Middle frontal gyrus (tissue), 1 donor: ENCODE measurements around the gene DNM3.

Experiments used
- DNase-seq: peaks from one replicate; pipeline ENCODE4 v3.0.0-alpha.2; 2015; ENCODE audit warnings: low spot score; ENCODE audit errors: extremely low spot score

DNM3 gene

DNA sequence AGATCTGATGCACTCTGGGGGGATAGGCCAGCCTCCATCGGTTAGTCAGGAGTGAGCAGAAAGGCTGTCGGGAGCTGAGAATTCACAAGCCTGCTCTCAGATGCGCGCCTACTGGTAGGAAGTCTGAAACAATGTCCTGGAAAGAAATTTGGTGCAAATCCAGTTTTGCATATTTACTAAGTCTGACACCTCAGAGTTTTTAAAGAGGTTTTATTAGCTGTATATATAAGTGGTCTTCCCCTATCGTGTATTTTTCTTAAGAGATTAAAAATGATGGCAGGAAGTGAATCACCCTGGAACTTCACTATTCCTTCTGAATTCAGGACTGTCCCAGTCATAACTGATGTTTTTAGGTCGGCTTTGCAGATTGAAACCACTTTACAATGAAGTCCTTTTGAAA is 479.4 kb downstream of the DNM3 start:
- no peak for DNase-seq

DNA sequence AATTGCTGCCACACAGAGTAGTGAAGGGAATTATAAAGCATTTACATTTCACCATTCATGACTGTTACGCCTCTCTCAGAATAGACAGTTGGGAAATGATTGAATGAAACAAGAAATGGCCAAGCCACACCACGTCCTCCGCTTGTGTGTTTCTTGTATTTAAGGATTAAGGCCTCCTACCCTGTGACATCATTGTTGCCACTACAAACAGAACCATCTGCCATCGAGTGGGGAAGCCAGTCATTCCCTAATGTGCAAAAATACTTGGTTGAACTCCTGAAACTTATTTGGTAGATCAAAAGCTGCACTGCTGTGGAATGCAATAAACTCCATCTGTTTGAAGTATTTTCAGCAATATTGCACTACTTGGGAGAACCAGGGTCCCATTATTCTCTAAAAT is 480.2 kb downstream of the DNM3 start:
- DNase-seq: no peak

DNA sequence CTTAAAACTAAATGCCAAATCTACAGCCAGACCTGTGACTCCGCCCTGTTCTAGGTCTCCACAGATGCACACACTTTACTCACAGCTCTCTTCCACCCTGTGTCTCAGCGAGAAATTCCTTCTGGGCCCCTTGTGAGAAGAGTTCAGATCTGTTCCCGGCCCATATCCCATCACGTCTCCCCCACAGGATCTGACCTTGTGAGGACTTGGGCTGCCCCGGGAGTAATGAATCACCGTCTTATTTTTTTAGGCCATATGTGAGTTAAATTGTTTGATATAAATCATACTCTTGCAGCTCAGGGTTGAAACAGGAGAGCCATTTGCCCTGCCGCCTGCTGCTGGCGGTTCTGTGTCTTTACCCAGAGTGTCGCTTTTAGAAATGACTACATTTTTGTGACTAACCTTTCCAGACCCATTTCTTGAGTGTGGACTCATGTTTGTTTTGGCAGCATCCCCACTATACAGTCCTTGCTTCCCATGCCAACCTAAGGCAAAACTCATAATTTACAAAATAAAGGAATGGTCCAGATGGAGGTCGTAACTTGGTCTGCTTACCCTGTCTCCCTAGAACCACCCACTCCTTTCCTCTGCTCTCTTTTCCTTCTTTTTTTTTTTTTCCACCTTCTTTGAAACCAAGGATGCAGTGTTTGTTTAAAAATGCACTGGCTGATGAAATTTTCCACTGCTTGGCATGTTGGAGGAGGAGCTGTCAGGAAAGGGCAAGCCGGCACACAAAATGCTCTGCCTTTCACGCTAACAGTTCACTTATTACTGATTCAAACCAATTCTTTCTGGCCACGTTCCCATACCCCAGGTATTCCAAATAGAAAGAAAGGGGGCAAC is 481.1 kb downstream of the DNM3 start:
- DNase-seq: no peak

DNA sequence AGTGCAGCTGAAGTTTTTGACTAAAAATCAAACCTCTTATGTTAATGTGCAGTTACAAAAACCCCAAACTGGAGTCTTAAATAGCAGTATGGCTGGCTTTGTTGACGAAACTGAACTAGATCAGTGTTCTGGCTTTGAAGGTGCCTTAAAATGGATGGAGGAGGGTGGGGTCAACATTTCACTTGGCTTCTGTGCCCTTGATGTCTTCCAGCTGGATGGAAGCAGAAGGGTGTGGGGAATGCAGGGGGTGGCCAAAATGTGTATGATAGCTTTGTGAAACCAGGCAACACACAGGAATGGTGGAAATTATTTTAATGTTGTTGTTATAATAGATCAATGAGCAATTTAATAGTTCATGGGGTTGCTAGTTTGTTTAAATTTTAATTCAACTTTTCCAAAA is 482.4 kb downstream of the DNM3 start:
- no peak for DNase-seq

DNA sequence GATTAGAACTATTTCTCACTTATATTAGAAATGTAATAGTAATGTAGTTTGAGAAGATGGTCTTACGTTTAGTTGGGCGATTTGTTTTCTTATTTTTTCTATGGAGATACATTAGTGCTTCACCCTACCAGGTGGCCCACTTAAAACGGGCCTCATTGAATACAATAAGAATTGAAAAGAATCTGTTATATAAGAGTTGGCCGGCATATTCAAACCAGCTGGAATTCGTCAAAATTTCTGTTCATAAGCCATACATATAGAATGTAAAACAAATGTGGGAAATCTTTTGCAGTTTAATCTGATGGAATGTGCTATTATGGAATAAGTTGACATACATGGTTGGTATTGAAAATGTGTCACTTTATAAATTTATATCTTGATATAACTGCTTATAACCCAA is 482.8 kb downstream of the DNM3 start:
- DNase-seq: no peak

DNA sequence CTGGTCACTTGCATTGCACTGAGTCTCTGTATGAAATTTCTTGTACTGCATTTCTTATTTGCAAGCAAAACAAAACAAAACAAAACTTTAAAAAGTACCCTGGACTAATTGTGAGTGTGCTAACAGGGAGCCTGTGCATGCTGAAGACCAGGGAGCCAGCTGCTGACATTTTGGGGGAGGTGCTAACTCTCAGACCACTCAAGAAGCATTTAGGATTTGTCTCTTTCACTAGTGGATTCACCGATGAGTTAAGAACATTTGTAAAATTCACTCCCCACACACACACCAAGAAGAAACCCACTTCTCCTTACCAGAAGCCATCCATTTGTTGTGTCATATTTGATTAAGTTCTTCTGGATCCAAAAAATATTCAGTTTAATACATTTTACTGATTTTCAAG is 483.5 kb downstream of the DNM3 start:
- DNase-seq: no peak

DNA sequence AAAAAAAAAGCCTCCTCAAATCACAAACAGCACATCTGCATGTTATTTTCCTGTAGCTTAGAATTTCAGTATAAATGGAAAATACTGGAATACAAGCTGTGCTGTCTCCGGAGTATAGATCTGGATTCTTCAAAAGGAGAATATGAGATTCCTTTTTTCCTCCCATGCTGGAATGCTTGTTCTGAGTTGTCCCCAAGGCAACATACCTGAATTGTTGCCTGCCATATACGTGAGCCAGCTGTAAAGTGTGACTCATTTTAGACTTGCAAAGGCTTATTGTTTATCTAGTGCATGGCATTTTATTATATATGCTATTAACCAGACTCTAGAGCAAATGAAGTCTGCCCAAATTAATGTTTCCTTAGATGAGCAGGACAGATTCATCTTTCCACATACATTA is 484.2 kb downstream of the DNM3 start:
- DNase-seq: no peak

DNA sequence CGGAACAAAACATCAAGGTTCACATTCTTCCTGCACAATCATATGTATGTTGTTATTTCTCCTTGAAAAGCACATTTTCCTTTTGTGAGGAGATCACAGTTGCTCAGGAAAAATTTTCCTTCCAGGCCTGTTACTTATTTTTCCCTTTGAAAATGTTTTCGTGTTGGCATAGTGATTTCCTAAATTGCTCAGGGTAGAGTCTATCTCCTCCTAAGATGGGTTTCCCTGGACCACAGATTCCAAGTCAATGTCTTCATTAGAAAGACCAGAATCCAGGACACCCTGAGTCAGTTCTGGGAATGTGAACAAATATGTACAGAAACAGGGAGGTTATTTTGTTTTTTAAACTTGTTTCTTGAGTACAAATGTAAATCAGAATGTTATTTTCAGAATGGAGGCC is 484.8 kb downstream of the DNM3 start:
- no peak for DNase-seq

DNA sequence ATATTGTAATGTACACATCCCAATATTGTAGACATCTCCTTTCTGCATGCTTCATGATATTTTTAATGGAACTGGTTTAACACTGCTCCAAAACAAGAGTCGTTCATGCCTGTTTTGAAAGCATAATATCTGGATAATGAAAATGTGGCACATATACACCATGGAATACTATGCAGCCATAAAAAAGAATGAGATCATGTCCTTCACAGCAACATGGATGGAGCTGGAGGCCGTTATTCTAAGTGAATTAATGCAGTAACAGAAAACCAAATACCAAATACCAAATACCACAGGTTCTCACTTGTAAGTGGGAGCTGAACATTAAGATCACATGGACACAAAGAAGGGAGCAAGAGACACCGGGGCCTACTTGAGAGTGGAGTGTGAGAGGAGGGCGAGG is 487.0 kb downstream of the DNM3 start:
- DNase-seq: no peak

DNA sequence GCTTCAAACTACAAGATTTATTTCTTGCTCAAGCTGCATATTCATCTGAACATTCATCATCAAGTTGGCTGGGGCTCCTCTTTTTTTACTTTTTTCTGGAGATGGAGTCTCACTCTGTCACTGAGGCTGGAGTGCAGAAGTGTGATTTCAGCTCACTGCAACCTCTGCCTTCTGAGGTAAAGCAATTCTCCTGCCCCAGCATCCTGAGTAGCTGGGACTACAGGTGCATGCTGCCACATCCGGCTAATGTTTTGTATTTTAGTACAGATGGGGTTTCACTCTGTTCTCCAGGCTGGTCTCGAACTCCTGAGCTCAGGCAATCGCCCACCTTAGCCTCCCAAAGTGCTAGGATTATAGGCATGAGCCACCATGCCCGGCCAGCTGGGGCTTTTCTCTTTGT is 490.9 kb downstream of the DNM3 start:
- DNase-seq: no peak

DNA sequence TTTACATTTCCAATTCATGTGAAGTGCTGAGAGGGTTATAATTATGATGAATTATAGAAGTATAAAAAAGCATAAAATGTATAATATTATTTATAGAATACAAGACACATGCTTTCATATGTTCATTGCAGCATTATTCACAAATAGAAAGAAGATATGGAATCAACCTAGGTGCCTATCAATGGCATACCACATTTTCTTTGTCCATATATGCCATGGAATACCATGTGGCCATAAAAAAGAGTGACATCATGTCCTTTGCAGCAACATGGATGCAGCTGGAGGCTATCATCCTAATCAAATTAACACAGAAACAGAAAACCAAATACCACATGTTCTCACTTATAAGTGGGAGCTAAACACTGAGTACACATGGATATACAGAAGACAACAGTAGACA is 494.1 kb downstream of the DNM3 start:
- DNase-seq: no peak

DNA sequence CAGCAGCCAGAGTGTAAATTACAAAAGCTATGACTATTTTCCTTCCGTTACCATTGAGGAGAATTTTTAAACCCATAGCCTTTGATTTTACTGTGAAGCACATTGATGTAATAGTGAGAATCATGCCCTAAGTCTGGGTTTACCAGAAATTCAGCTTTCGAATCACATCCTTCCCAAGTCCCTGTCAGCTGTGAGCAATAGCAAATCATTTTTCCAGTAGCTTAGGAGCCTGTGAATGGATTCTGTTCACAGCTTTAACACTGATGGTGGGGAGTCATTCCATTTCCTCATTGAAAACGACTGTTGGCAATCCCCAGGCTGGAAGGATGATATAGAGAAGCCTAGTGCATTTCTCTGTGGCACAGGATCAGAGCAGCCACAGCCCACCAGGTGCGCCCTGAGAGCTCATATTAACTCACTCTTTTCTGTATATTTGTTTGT is 497.0 kb downstream of the DNM3 start:
- DNase-seq: no peak

DNA sequence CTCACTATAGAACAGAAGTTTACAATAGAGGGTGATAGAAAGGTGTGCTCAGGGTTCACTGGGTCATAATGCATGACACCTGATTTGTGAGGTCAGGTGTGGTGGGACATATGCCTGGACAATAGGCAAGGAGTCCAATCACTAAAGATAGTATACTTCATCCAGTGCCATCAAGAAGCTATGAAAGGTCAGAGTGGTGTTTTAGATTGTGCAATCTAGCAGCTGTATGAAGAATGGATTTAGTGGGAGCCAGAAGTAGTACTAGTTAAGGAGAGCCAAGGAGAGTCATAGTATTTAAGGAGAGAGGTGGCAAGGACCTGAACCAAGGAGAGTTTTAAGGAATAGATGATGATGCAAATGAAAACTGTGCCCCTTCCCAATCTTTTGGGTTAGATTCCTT is 498.5 kb downstream of the DNM3 start:
- DNase-seq: no peak

DNA sequence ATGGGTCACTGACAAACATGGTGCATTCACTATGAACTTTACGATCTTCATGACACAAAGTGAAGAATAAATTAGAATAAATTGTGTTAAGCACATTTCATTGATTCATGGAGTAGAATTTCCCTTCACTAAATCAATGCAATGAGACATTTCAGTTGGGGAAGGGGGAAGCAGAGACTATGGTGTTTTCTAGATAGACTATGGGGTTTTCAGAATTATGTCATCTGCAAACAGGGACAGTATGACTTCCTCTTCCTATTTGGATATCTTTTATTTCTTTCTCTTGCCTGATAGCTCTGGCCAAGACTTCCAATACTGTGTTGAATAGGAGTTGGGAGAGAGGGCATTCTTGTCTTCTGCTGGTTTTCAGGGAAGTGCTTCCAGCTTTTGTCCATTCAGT is 499.2 kb downstream of the DNM3 start:
- DNase-seq: no peak

DNA sequence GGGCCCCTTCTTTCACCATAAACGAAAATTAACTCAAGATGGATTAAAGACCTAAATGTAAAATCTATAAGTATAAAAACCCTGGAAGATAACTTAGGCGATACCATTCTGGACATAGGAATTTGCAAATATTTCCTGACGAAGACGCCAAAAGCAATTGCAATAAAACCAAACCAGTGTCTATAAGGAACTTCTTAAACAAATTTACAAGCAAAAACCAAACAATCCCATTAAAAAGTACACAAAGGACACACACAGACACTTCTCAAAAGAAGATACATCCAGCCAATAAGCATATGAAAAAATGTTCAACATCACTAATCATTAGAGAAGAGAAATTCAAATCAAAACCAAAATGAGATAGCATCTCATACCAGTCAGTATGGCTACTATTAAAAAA is 500.4 kb downstream of the DNM3 start:
- no peak for DNase-seq

DNA sequence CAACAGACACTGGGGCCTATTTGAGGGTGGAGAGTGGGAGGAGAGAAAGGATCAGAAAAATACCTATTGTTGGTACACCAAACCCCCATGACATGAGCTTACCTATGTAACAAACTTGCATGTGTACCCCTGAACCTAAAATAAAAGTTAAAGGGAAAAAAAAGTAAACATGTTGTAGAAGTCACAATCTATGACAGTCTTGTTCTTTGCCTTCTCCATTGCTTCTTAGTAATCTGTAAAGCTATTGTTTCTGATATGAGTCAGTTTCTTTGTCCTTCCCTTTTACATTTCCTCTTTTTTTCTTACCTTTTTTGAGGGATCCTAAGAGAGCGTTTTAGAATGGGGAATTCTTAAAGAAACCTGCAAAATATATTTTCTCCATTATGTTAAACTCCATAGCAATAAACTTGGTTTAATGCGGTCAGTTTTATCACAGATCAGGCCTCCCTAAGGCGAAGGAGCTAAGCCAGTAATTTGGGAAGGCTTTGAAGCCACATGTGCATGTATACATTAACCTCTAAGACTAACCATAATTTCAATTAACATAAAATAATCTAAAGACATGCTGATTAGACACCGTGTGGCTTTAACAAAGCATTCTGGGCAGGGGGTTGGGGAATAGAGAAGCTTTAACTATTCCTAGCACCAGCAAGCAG is 501.4 kb downstream of the DNM3 start:
- DNase-seq: no peak

DNA sequence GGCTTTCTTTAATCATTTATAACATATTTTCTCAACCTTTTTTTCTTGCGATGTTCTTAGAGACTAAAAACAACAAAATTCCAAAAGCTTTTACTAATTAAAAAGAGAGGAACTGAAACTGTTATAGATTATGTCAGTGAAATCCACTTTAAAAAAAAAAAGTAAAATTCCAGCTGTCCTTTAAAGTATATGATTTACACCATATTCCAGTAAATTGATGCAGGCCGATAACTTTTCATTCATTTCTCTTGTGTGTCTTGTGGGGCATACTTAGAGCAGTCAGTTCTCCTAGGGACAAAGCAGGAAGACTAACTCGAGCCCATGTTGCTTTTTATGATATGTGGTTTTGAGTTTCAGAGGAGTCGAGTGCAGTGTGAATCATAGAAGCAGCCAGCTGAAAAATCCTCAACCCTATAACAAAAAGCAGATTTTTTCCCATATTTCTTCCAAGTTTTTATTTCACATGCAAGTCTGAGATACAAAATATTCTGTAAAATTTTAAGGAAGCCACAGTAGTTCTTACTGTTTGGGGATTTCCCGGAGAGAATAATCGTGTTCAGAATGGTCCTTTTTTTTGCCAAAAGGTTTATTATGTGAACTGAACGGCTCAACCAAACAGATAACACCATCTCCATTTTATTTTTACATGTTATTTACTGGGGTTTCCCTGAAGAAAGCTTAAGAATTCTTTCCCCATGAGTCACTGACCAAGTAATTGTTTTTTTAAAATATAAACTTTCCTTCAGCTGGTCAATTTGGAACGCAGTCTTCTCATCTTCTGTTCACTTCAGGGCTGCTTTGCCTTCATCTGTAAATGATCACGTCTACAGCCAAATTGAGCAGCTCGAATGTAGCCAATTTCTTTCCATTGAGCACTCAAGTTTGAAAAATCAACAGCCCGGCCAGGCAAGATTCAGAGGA is 502.2 kb downstream of the DNM3 start:
- no peak for DNase-seq

DNA sequence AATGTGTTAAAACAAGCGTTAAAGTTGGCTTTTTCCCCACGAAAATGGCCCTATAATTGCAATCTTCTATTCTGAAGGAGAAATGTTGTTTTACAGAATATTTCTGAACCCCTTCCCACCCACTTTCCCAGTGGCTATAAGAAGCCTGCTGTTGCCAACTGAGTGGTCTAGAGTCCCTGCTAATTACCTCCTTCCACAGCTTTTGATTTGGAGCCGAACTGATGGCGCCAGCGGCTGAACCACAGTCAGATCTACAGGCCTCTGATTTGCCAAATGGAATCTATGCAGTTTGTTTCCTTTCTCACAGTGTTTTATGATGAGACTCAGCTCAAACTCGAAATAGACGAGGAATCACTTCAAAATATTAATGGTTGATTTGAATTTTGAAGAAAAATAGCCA is 503.1 kb downstream of the DNM3 start:
- DNase-seq: no peak

DNA sequence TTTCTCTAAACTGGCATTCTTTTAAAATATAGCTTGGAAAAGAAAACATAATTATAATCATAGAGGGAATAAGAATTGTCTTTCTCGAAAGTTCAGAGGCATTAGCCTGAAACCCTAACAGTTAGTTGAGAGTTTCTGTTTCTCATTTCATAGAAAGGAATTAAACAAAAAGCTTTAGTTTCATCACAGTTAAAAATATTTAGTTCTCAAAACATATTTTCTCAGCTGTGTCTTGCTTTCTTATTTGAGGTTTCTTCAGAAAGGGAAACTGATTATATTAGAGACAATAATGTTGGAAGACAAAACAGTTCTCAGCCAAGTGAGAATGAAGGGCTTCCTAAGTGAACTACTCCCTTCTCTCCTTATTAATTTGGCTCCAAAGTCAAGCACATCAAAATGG is 503.8 kb downstream of the DNM3 start:
- no peak for DNase-seq

DNA sequence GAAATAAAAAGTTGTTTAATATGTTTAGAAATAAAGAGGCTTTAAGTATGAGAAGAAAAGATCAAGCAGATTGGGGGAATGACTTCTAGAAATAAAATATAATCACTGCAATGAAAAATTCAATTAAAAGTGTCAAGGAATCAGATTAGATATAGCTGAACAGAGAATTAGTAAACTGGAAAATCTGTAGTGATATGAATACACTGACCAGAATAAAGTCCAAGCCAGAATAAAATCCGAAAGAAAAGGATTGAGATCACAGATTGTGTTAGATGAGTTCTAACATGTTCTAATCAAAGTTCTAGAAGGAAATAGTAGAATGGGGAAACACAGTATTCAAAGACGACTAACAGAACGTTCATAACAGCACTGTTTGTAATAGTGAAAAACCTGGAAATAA is 506.1 kb downstream of the DNM3 start:
- DNase-seq: no peak

DNA sequence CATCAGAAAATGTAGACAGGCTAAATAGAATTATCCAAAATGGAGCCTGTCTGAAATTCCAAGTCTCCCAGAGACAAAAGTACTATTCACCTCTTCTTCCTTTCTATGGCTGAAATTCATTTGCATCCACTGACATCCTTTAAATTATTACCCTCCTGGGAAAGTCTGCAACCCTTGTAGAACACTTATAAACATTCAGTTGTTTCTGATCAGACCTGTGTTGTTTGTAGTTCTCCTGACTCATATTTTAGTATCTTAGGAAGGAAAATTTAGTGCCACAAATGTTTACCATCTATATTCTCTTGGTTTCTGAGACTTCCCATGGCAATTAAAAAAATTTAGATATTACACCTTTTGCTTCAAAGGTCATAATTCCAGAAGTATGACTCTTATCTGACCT is 509.6 kb downstream of the DNM3 start:
- DNase-seq: no peak

DNA sequence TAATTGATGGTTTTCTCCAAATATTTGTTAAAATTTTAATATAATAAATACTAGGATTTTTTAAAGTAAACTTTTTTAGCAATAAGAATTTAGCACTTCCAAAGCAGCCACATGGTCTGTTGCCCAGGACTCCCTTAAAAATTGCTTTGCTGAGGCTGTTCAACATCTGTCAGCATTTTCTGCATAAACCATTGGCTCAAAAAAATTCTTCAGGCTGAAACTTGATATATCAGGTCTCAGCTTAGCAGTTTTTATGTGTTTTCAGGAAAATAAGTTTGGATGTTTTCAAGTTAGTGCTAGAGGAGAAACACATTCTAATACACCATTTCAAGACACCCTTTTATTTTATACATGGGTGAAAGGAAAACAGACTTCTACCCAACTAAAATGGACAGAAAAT is 510.0 kb downstream of the DNM3 start:
- DNase-seq: no peak
